Colonic mucosa (tissue), 4 donors: Measurements from ENCODE around the gene GABRG3. TPM values are rescaled to one million over a fixed set of nuclear protein-coding genes. Genes with fewer than 3 reads are reported as not detected.

Experiments used
- DNase-seq: peaks from one replicate; pipeline ENCODE4 v3.0.0-alpha.2; 2020
- H3K27ac ChIP-seq: fragments of 200-600 bp; one replicate; pipeline ENCODE4 v1.8.0; 2021
- H3K27me3 ChIP-seq: fragments of 200-600 bp; one replicate; pipeline ENCODE4 v1.8.0; 2021
- H3K36me3 ChIP-seq: fragments of 200-600 bp; one replicate; pipeline ENCODE4 v1.8.0; 2021
- H3K4me1 ChIP-seq: fragments of 200-600 bp; one replicate; pipeline ENCODE4 v1.8.0; 2021; ENCODE audit warnings: mild to moderate bottlenecking
- H3K4me3 ChIP-seq: fragments of 200-600 bp; one replicate; pipeline ENCODE4 v1.8.0; 2021
- H3K9ac ChIP-seq, 2 donors: one replicate each; pipeline ENCODE4 v1.7.0; 2013; ENCODE audit warnings: control low read depth in 2 of 2, low read depth in 2 of 2, low read length in 2 of 2
- H3K9me3 ChIP-seq: fragments of 200-600 bp; one replicate; pipeline ENCODE4 v1.8.0; 2021
- intact Hi-C: fragments of 100-400 bp; cut with DNase I; formaldehyde crosslinking; loops from one replicate; pipeline ENCODE4 v1.14.1; 2022
- total RNA-seq, 2 donors: library from RNA; stranded (reverse); fragmentation: NEBNext Ultra II Directional in 1 of 2; extraction: Animal tissue kit (Norgen Biotek cat#: 25700) in 1 of 2; gene quantifications; one replicate each; pipeline ENCODE4 v1.2.1, GENCODE V29; 2021
- TF ChIP-seq, protein P1 (sequence below): fragments of 200-600 bp; IDR thresholded peaks from one replicate; pipeline ENCODE4 v1.8.0; 2022; ENCODE audit warnings: antibody characterized with exemption, mild to moderate bottlenecking
- donor health status: healthy.
- donor health status: DM: no; HTN: no; CAD: no.
- donor health status: DM: no; HTN: no; CAD: no.

The GABRG3 gene
- total RNA-seq, 2 donors from 2014 or later = not detected

DNA sequence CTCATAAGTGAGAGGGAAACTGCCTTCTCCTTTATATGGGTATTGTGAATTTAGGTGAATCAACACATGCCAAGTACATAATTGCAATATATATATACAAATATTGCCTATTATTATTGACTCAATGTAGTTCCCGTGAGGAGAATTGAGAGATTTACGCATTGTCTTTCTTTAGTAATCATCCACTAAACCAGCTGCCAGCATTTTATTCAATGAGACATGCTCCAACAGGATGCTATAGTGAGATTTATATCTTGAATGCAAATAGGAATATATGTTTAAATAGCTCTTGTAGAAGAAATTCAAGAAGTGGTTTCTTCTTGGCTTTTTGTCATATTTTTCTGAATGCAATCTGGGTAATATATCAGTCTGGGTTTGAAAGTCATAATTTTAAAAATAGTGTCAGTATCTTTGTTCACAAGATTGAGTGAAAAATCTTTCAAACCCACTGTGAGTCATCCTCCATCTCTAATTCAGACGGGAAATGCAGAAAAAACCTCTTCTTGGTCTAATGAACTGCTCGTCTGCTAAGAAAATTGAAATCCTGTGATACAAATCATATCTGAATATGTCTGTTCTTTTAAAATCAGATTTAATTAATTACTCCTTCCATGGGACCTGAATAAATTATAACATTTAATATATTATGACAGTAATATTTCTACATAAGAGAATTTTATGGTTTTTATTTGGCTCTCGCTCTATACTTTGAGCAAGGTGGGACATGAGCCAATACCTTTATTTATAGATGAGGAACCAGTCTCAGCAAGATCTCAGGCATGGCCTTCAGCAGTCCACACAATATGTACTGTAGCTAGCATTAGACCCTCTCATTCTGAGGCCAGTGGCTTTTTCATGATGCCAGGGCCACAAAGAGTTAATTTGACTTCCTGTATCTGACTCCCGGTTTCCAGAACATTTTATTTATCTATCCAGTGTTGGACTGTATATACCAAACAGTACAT, 516.0 kb downstream of the GABRG3 start:
- no peak overlapping the region for H3K4me3 ChIP-seq
- no peak overlapping the region for H3K9ac ChIP-seq
- no peaks in the 10 kb centered on the region for H3K27me3 ChIP-seq
- no peak overlapping the region for H3K27ac ChIP-seq
- DNase-seq = no peak
- TF ChIP-seq, protein P1, sequence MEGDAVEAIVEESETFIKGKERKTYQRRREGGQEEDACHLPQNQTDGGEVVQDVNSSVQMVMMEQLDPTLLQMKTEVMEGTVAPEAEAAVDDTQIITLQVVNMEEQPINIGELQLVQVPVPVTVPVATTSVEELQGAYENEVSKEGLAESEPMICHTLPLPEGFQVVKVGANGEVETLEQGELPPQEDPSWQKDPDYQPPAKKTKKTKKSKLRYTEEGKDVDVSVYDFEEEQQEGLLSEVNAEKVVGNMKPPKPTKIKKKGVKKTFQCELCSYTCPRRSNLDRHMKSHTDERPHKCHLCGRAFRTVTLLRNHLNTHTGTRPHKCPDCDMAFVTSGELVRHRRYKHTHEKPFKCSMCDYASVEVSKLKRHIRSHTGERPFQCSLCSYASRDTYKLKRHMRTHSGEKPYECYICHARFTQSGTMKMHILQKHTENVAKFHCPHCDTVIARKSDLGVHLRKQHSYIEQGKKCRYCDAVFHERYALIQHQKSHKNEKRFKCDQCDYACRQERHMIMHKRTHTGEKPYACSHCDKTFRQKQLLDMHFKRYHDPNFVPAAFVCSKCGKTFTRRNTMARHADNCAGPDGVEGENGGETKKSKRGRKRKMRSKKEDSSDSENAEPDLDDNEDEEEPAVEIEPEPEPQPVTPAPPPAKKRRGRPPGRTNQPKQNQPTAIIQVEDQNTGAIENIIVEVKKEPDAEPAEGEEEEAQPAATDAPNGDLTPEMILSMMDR = no peak
- H3K36me3 ChIP-seq = no peaks in the 10 kb centered on the region
- no peaks in the 10 kb centered on the region for H3K9me3 ChIP-seq
- intact Hi-C loops = no loop called here
- no peaks in the 10 kb centered on the region for H3K4me1 ChIP-seq

DNA sequence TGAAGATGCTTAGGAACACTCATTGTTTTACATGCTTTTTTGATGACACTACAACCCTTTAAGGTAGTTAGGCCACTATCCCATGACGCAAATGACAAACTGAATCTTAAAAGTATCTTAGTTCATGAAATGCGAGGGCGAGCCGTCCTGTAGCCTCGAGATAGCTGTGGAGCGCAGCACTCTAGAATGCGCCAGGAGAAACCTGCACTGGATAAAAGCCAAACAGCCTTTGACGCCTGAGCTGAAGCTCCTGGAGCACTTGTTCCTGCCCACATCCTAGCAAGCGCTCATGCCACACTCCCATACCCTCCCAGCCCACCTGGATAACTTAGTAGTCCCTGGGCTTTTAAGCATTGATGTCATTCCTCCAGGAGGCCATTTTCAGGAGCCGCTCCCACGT, 516.9 kb downstream of the GABRG3 start:
- Histone ChIP-seq H3K4me1 (no peaks in the 10 kb centered on the region), H3K36me3 (no peaks in the 10 kb centered on the region), H3K4me3 (no peak overlapping the region), H3K27ac (no peak overlapping the region), H3K9me3 (no peaks in the 10 kb centered on the region), H3K27me3 (no peaks in the 10 kb centered on the region), H3K9ac (no peak overlapping the region)
- TF ChIP-seq, protein P1 = no peak
- no peak for DNase-seq
- intact Hi-C loops = no loop called here

- intact Hi-C loops = no loop called here
- H3K27me3 ChIP-seq = no peaks in the 10 kb centered on the region
- no peak overlapping the region for H3K4me3 ChIP-seq
- no peak overlapping the region for H3K27ac ChIP-seq
- H3K4me1 ChIP-seq = no peaks in the 10 kb centered on the region
- H3K9ac ChIP-seq = no peak overlapping the region
- DNase-seq = no peak
- no peaks in the 10 kb centered on the region for H3K9me3 ChIP-seq
- TF ChIP-seq, protein P1 = no peak
- no peaks in the 10 kb centered on the region for H3K36me3 ChIP-seq
Observed at GRCh38 chr15:27490867-27491595, 520.0 kb downstream of the GABRG3 start.

GRCh38 chr15:27491666-27492621, 521.0 kb downstream of the GABRG3 start:
- Histone ChIP-seq H3K27me3 (no peaks in the 10 kb centered on the region), H3K4me1 (no peaks in the 10 kb centered on the region), H3K9ac (no peak overlapping the region), H3K9me3 (no peaks in the 10 kb centered on the region), H3K36me3 (no peaks in the 10 kb centered on the region), H3K27ac (no peak overlapping the region), H3K4me3 (no peak overlapping the region)
- TF ChIP-seq, protein P1 = no peak
- no peak for DNase-seq
- intact Hi-C loops = no loop called here

DNA sequence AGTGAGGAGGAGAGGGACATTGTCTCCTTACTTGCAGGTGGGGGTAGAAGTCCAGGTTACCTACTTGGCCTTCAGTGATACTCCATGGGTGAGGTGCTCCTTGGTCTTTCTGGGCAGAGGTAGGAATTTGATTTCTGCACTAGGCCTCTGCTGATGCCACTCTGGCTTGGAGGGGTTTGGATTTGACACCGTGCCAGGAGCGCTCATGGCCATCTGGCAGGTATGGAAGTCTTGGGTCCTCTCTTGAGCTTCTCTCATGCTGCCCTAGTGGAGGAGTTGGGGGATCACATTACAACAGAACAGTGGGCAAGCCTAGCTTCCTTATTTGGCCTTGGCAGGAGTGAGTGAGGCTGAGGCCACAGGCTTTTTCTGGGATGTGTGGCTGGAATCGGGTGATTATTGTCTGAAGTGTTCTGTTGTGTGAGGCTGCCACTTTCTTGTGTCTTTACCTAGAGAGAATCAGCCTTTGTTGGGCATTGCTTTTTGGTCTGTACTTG, 525.0 kb downstream of the GABRG3 start:
- Histone ChIP-seq H3K4me1 (no peaks in the 10 kb centered on the region), H3K27me3 (no peaks in the 10 kb centered on the region), H3K36me3 (no peaks in the 10 kb centered on the region), H3K9ac (no peak overlapping the region), H3K9me3 (no peaks in the 10 kb centered on the region), H3K4me3 (no peak overlapping the region), H3K27ac (no peak overlapping the region)
- intact Hi-C loops = no loop called here
- TF ChIP-seq, protein P1 = no peak
- no peak for DNase-seq
